A673 (cell line): ENCODE results near the gene ZDHHC6. TPM values are rescaled to one million over a fixed set of nuclear protein-coding genes. Genes with fewer than 3 reads are reported as not detected.

Experiments used
- BruUV-seq: library from RNA; stranded (reverse); fragments of 400-500 nt; replicated peaks from 2 replicates; lab custom pipeline; 2021; lab: Mats Ljungman, UMichigan
- CTCF ChIA-PET: fragments of 300-600 bp; sonication (Branson Sonifier 250); formaldehyde crosslinking; loops from one replicate; lab custom pipeline; 2022; ENCODE audit warnings: antibody characterized with exemption; lab: Charles Lee
- POLR2A ChIA-PET: fragments of 300-600 bp; sonication (Branson Sonifier 250); formaldehyde crosslinking; loops from one replicate; lab custom pipeline; 2022; ENCODE audit warnings: antibody characterized with exemption; ENCODE audit not compliant: low non-redundant PET; lab: Charles Lee
- DNase-seq: peaks from one replicate; pipeline ENCODE4 v3.0.0-alpha.2; 2015; ENCODE audit warnings: low spot score
- H3K27ac ChIP-seq: fragments of 200-600 bp; sonication (generic); 2 replicates; pipeline ENCODE4 v1.5.1; 2016; ENCODE audit warnings: mixed run types, low read depth, mild to moderate bottlenecking, mixed read lengths, antibody characterized with exemption, low read length; ENCODE audit not compliant: poor library complexity, severe bottlenecking
- H3K27me3 ChIP-seq: fragments of 200-600 bp; sonication (generic); replicated peaks from 2 replicates; pipeline ENCODE4 v1.6.1; 2017; ENCODE audit warnings: mixed run types, low read depth, mild to moderate bottlenecking, mixed read lengths, antibody characterized with exemption, low read length; ENCODE audit not compliant: insufficient read depth, poor library complexity
- H3K36me3 ChIP-seq: fragments of 200-600 bp; sonication (generic); 2 replicates; pipeline ENCODE4 v1.6.1; 2016; ENCODE audit warnings: mixed run types, mild to moderate bottlenecking, mixed read lengths, antibody characterized with exemption, low read length; ENCODE audit not compliant: insufficient read depth, poor library complexity, severe bottlenecking
- H3K4me1 ChIP-seq: fragments of 200-600 bp; sonication (generic); 2 replicates; pipeline ENCODE4 v1.6.1; 2017; ENCODE audit warnings: mixed run types, mild to moderate bottlenecking, mixed read lengths, antibody characterized with exemption, low read length; ENCODE audit not compliant: insufficient read depth, poor library complexity, severe bottlenecking
- H3K4me3 ChIP-seq: fragments of 200-600 bp; sonication (generic); 2 replicates; pipeline ENCODE4 v1.5.1; 2016; ENCODE audit warnings: low read depth, mixed run types, mild to moderate bottlenecking, mixed read lengths, low read length; ENCODE audit not compliant: poor library complexity, severe bottlenecking
- H3K9me3 ChIP-seq: fragments of 200-600 bp; sonication (generic); 2 replicates; pipeline ENCODE4 v1.6.1; 2016; ENCODE audit warnings: mixed run types, low read depth, mild to moderate bottlenecking, mixed read lengths, antibody characterized with exemption, low read length; ENCODE audit not compliant: poor library complexity, severe bottlenecking
- CTCF ChIP-seq: fragments of 300-800, 200-600 bp; sonication (generic); conservative IDR thresholded peaks from 2 replicates; pipeline ENCODE4 v1.5.1; 2017; ENCODE audit warnings: low read depth, mild to moderate bottlenecking, antibody characterized with exemption, low read length, moderate library complexity, mixed read lengths
- EZH2 ChIP-seq: fragments of 200-600 bp; sonication (generic); IDR thresholded peaks from 2 replicates; pipeline ENCODE4 v1.6.1; 2017; ENCODE audit warnings: borderline replicate concordance, low read depth, mild to moderate bottlenecking, mixed read lengths, antibody characterized with exemption, low read length; ENCODE audit not compliant: poor library complexity, severe bottlenecking
- intact Hi-C: fragments of 100-400 bp; cut with micrococcal nuclease; formaldehyde crosslinking; loops from one replicate; pipeline ENCODE4 v1.10.0; 2022; ENCODE audit not compliant: unreplicated experiment
- total RNA-seq: library from RNA; stranded (reverse); gene quantifications from 2 replicates; pipeline ENCODE4 v1.2.3, GENCODE V29; 2021

Gene ZDHHC6
- total RNA-seq, 1 experiment from 2014 or later: 38.8 TPM

DNA sequence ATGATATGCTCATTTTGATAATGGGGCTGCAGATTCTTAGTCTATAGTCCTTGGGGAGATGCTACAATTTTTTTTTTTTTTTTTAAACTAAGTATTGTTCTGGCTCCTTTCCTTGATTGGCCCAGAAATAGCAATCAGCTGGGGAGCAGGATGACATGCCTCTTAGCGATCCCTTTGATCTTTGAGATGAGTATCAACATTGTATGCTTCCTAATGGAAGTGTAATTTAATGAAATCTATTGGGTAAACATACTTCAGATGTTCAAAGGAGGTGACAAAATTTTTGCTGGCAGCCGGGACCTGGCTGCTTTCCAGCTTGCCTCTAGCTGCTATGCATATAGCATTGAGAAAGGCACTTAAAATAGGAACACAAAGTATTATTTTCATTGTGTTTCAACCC, 43.8 kb upstream of the ZDHHC6 start:
- DNase-seq: peak; percentile 18
- H3K27ac ChIP-seq: no peak overlapping the region
- intact Hi-C loops: no loop called here
- H3K27me3 ChIP-seq: no peaks in the 10 kb centered on the region
- BruUV-seq: no TSS peak
- ChIA-PET POLR2A (no interaction called here), CTCF (interaction anchor here (0.5 kb wide), 1 partner anchor 1021 kb away, joined by 4 read pairs; no protein-coding TSS in a partner anchor)
- H3K36me3 ChIP-seq: no peaks in the 10 kb centered on the region
- peaks cover 12% of the 10 kb centered on the region for H3K4me1 ChIP-seq
- H3K9me3 ChIP-seq: no peaks in the 10 kb centered on the region
- H3K4me3 ChIP-seq: no peak overlapping the region
- TF ChIP-seq CTCF (no peak), EZH2 (no peak)

- no peak overlapping the region for H3K27ac ChIP-seq
- H3K9me3 ChIP-seq: no peaks in the 10 kb centered on the region
- TF ChIP-seq CTCF (no peak), EZH2 (no peak)
- H3K27me3 ChIP-seq: no peaks in the 10 kb centered on the region
- H3K4me1 ChIP-seq: peaks cover 12% of the 10 kb centered on the region
- ChIA-PET CTCF (no interaction called here), POLR2A (no interaction called here)
- intact Hi-C loops: no loop called here
- H3K36me3 ChIP-seq: no peaks in the 10 kb centered on the region
- no peak overlapping the region for H3K4me3 ChIP-seq
- no peak for DNase-seq
- BruUV-seq: no TSS peak
Observed at GRCh38 chr10:112487964-112488363, 41.2 kb upstream of the ZDHHC6 start.

DNA sequence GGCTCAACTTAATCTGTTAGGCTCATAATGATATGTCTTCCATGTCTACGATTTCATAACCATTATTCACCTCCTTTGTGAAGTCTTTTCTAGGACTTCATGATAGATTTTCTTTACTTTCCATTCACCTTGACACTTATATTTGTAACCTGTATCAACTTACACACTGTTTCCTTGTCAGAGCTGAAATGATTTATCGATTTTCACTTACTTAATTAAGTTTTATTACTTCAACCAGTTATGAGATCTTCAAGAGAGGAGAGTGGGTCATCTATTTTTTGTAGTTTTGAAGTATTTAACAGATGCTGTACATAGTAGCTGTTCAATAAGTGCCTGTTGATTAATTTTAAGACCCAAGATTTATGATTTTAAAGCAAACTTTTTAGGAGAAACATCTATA, 37.7 kb upstream of the ZDHHC6 start:
- no peak overlapping the region for H3K4me3 ChIP-seq
- no peak overlapping the region for H3K27ac ChIP-seq
- H3K4me1 ChIP-seq: peaks cover 2% of the 10 kb centered on the region
- no peak for DNase-seq
- no peaks in the 10 kb centered on the region for H3K27me3 ChIP-seq
- ChIA-PET POLR2A (no interaction called here), CTCF (no interaction called here)
- intact Hi-C loops: no loop called here
- TF ChIP-seq CTCF: no peak
- TF ChIP-seq EZH2: no peak
- no peaks in the 10 kb centered on the region for H3K36me3 ChIP-seq
- BruUV-seq: no TSS peak
- H3K9me3 ChIP-seq: no peaks in the 10 kb centered on the region
